Sigmoid colon (tissue), 7 donors: ENCODE results near the gene MYH7. TPM values are rescaled to one million over a fixed set of nuclear protein-coding genes. Genes with fewer than 3 reads are reported as not detected.

ENCODE experiments used
- DNase-seq: peaks from one replicate; pipeline ENCODE4 v3.0.0-alpha.2; 2019
- H3K27ac ChIP-seq, 4 donors: fragments of 200-600 bp; sonication (generic); one replicate each; pipeline ENCODE4 v1.5.1; 2016 to 2019; ENCODE audit warnings: mild to moderate bottlenecking in 1 of 4
- H3K27me3 ChIP-seq, 3 donors: fragments of 200-600 bp; sonication (generic); one replicate each; pipeline ENCODE4 v1.5.1; 2019; ENCODE audit warnings: mild to moderate bottlenecking in 1 of 3
- H3K36me3 ChIP-seq, 4 donors: fragments of 200-600 bp; sonication (generic); one replicate each; pipeline ENCODE4 v1.5.1; 2016 to 2019
- H3K4me1 ChIP-seq, 4 donors: fragments of 200-600 bp; sonication (generic); one replicate each; pipeline ENCODE4 v1.5.1; 2017 to 2019
- H3K4me3 ChIP-seq, 4 donors: fragments of 200-600 bp; sonication (generic); one replicate each; pipeline ENCODE4 v1.5.1; 2017 to 2019; ENCODE audit warnings: mild to moderate bottlenecking in 2 of 4, moderate library complexity in 1 of 4
- H3K9me3 ChIP-seq, 4 donors: fragments of 200-600 bp in 3 of 4; sonication (generic) in 3 of 4; one replicate each; pipeline versions ENCODE4 v1.5.1 to v1.6.1; 2013 to 2019
- EP300 ChIP-seq, 4 donors: sonication (generic); formaldehyde crosslinking; IDR thresholded peaks; one replicate each; pipeline ENCODE4 v1.6.1; 2017; ENCODE audit warnings: antibody characterized with exemption in 4 of 4
- POLR2A ChIP-seq, 2 donors: fragments of 450-650 bp; IDR thresholded peaks; one replicate each; pipeline ENCODE4 v1.6.1; 2016; ENCODE audit warnings: antibody characterized with exemption in 2 of 2, mild to moderate bottlenecking in 2 of 2, moderate library complexity in 2 of 2
- POLR2AphosphoS5 ChIP-seq, 4 donors: sonication (generic); formaldehyde crosslinking; IDR thresholded peaks; one replicate each; pipeline ENCODE4 v1.6.1; 2017; ENCODE audit warnings: antibody characterized with exemption in 4 of 4
- WGBS, 2 donors: extraction: QIAGEN DNeasy Blood & Tissue Kit; methylation state at CpG; one replicate each; pipeline ENCODE4 v1.1.7; 2013; 5-methylcytosine and 5-hydroxymethylcytosine counted together
- intact Hi-C: fragments of 100-400 bp; cut with DNase I; formaldehyde crosslinking; loops from one replicate; pipeline ENCODE4 v1.15.1; 2023
- polyA plus RNA-seq, 3 donors: library from polyadenylated mRNA; stranded (reverse); fragments of 200-250 nt; gene quantifications; one replicate each; pipeline ENCODE4 v1.2.3, GENCODE V29; 2013
- small RNA-seq, 3 donors: library from RNA; depleted of rRNA; stranded (forward); fragments of <200 nt; gene quantifications; one replicate each; pipeline ENCODE3, GENCODE V24; 2016
- total RNA-seq, 4 donors: library from RNA; depleted of rRNA; stranded (reverse); fragments of >200 nt; gene quantifications; one replicate each; pipeline ENCODE4 v1.1.0, GENCODE V29; 2016
- donor health status: healthy with polysubstance abuse.
- donor health status: Bipolar disorder and iron deficiency.
- donor health status: healthy.

Gene MYH7
- total and polyA plus RNA-seq, 7 donors, result under 0.01 to 11.6 (median 0.28) TPM; not detected in 2

- Histone ChIP-seq H3K9me3 (no peaks in the 10 kb centered on the region), H3K4me1 (peaks cover 0 to 65% (median 35%) of the 10 kb centered on the region in 4 donors), H3K27me3 (no peaks in the 10 kb centered on the region), H3K27ac (peak within 1 kb of the TSS; percentile 92 to 98 (median 94)), H3K4me3 (peak within 1 kb of the TSS; percentile 42 to 75 (median 65)), H3K36me3 (peaks cover 0 to 3% (median under 1%) of the 10 kb centered on the region in 4 donors)
- WGBS, 2 donors, result 4% methylated on average over 74 of the region's 74 CpGs
- no peak for DNase-seq
- TF ChIP-seq POLR2A (IDR thresholded peaks at IDR 0.05), result no peak
- TF ChIP-seq POLR2AphosphoS5 (IDR thresholded peaks at IDR 0.05), result peak in 2 of 4 donors; percentile 17 to 44
- intact Hi-C loops, result loop anchor here (5.0 kb wide), 1 partner anchor 192 kb away; the partner anchor contains the start of gene THTPA
These were observed 70.3 kb downstream of the MYH7 start, which contains the start of gene EFS for GRCh38 chr14:23365036-23365731. Gene EFS, minus strand, starts transcription at chr14:23365172. Its CDS starts 147 bp downstream, at chr14:23365025.

- intact Hi-C loops, result loop anchor here (5.0 kb wide), 1 partner anchor 193 kb away; the partner anchor contains the start of gene THTPA
These were observed 71.1 kb downstream of the MYH7 start for GRCh38 chr14:23364164-23365035.

More at GRCh38 chr14:23364164-23365035, 71.1 kb downstream of the MYH7 start:
- no peaks in the 10 kb centered on the region for H3K9me3 ChIP-seq
- 37 to 52% methylated on average over 21 of the region's 21 CpGs for WGBS, 2 donors
- H3K4me3 ChIP-seq, result peak overlapping the region; percentile 42 to 75 (median 65)
- no peak for DNase-seq
- H3K27me3 ChIP-seq, result no peaks in the 10 kb centered on the region
- peaks cover 0 to 70% (median 36%) of the 10 kb centered on the region in 4 donors for H3K4me1 ChIP-seq
- H3K27ac ChIP-seq, result peak overlapping the region; percentile 92 to 98 (median 94)
- peaks cover 0 to 9% (median 4%) of the 10 kb centered on the region in 4 donors for H3K36me3 ChIP-seq
- TF ChIP-seq EP300 (IDR thresholded peaks at IDR 0.05), result no peak
- peak; percentile 35 to 48 (median 44) for TF ChIP-seq POLR2AphosphoS5 (IDR thresholded peaks at IDR 0.05)
- no peak for TF ChIP-seq POLR2A (IDR thresholded peaks at IDR 0.05)

Small RNA genes lying within 50 kb of the gene (small RNA-seq; reads per million reads assigned to genes)
- gene MIR208A (0 reads per million in 3 donors), gene MIR208B (0 reads per million in 3 donors)

Other genes with a start within 250 kb of the MYH7 start
- gene RNF212B, start 197.7 kb downstream of the MYH7 start, total RNA-seq, result not detected
- not detected for gene RNF212B, start 197.7 kb downstream of the MYH7 start, polyA plus RNA-seq
- gene HOMEZ, start 149.5 kb downstream of the MYH7 start, total RNA-seq, result 10 to 100 TPM in 1 of 4 donors, 1 to 10 TPM in 3; 5.4 to 10.5 (median 6.1) TPM
- 10 to 100 TPM in 1 of 3 donors, 1 to 10 TPM in 2; 6.0 to 12.0 (median 6.5) TPM for gene HOMEZ, start 149.5 kb downstream of the MYH7 start, polyA plus RNA-seq
- 10 to 100 TPM in 1 of 4 donors, 1 to 10 TPM in 3; 4.5 to 10.7 (median 8.9) TPM for gene PPP1R3E, start 132.8 kb downstream of the MYH7 start, total RNA-seq
- gene PPP1R3E, start 132.8 kb downstream of the MYH7 start, polyA plus RNA-seq, result 10 to 100 TPM in 1 of 3 donors, 1 to 10 TPM in 2; 2.5 to 12.9 (median 3.6) TPM
- gene BCL2L2, start 128.8 kb downstream of the MYH7 start, total RNA-seq, result 100 to 1,000 TPM in 2 of 4 donors, 10 to 100 TPM in 2; 75.9 to 118 (median 101) TPM
- gene BCL2L2, start 128.8 kb downstream of the MYH7 start, polyA plus RNA-seq, result 10 to 100 TPM; 57.0 to 63.3 (median 61.9) TPM
- 10 to 100 TPM; 38.3 to 71.5 (median 48.3) TPM for gene PABPN1, start 114.2 kb downstream of the MYH7 start, total RNA-seq
- 100 to 1,000 TPM in 1 of 3 donors, 10 to 100 TPM in 2; 69.1 to 137 (median 76.3) TPM for gene PABPN1, start 114.2 kb downstream of the MYH7 start, polyA plus RNA-seq
- 10 to 100 TPM; 18.1 to 38.8 (median 26.3) TPM for gene SLC22A17, start 82.8 kb downstream of the MYH7 start, total RNA-seq
- gene SLC22A17, start 82.8 kb downstream of the MYH7 start, polyA plus RNA-seq, result 10 to 100 TPM in 1 of 3 donors, under 1 TPM in 2; 0.60 to 10.6 (median 0.92) TPM
- 10 to 100 TPM in 3 of 4 donors, 1 to 10 TPM in 1; 10.0 to 19.9 (median 11.5) TPM for gene EFS, start 70.5 kb downstream of the MYH7 start, total RNA-seq
- gene EFS, start 70.5 kb downstream of the MYH7 start, polyA plus RNA-seq, result 1 to 10 TPM in 2 of 3 donors, under 1 TPM in 1; 0.46 to 3.0 (median 2.9) TPM
- not detected for gene IL25, start 62.9 kb downstream of the MYH7 start, total RNA-seq
- not detected for gene IL25, start 62.9 kb downstream of the MYH7 start, polyA plus RNA-seq
- gene CMTM5, start 58.6 kb downstream of the MYH7 start, total RNA-seq, result 1 to 10 TPM; 1.8 to 4.6 (median 3.8) TPM
- gene CMTM5, start 58.6 kb downstream of the MYH7 start, polyA plus RNA-seq, result 1 to 10 TPM in 1 of 3 donors, not detected in 2; 1.2 TPM
- not detected for gene MYH6, start 27.4 kb downstream of the MYH7 start, total RNA-seq
- 1 to 10 TPM; 1.5 to 4.9 (median 3.0) TPM for gene MYH6, start 27.4 kb downstream of the MYH7 start, polyA plus RNA-seq
- gene NGDN, start 34.0 kb upstream of the MYH7 start, total RNA-seq, result 10 to 100 TPM; 23.3 to 46.2 (median 42.7) TPM
- 10 to 100 TPM; 28.2 to 39.6 (median 28.7) TPM for gene NGDN, start 34.0 kb upstream of the MYH7 start, polyA plus RNA-seq
- gene ZFHX2, start 116.1 kb upstream of the MYH7 start, total RNA-seq, result 1 to 10 TPM in 2 of 4 donors, under 1 TPM in 2; 0.33 to 1.9 (median 0.98) TPM
- gene ZFHX2, start 116.1 kb upstream of the MYH7 start, polyA plus RNA-seq, result under 1 TPM in 2 of 3 donors, not detected in 1; under 0.01 to 0.57 TPM
- 10 to 100 TPM in 3 of 4 donors, 1 to 10 TPM in 1; 8.9 to 30.6 (median 19.4) TPM for gene THTPA, start 120.6 kb upstream of the MYH7 start, total RNA-seq
- gene THTPA, start 120.6 kb upstream of the MYH7 start, polyA plus RNA-seq, result 10 to 100 TPM; 19.2 to 35.4 (median 22.0) TPM
- 10 to 100 TPM; 16.4 to 37.1 (median 26.3) TPM for gene AP1G2, start 132.1 kb upstream of the MYH7 start, total RNA-seq
- 100 to 1,000 TPM in 1 of 3 donors, 10 to 100 TPM in 2; 33.0 to 124 (median 41.6) TPM for gene AP1G2, start 132.1 kb upstream of the MYH7 start, polyA plus RNA-seq
- 1 to 10 TPM in 3 of 4 donors, under 1 TPM in 1; 0.82 to 3.0 (median 2.1) TPM for gene JPH4, start 143.1 kb upstream of the MYH7 start, total RNA-seq
- gene JPH4, start 143.1 kb upstream of the MYH7 start, polyA plus RNA-seq, result 1 to 10 TPM in 1 of 3 donors, under 1 TPM in 1, not detected in 1; 0.60 to 1.5 TPM
- gene DHRS2, start 200.7 kb upstream of the MYH7 start, total RNA-seq, result not detected
- under 1 TPM in 1 of 3 donors, not detected in 2; 0.54 TPM for gene DHRS2, start 200.7 kb upstream of the MYH7 start, polyA plus RNA-seq